WERI-Rb-1 (cell line): ENCODE data around the gene SUSD1.

Experiments used
- DNase-seq: peaks from one replicate; pipeline ENCODE4 v3.0.0-alpha.2; 2020
- H3K27ac ChIP-seq: fragments of 250-450 bp; sonication (Bioruptor Pico); 2 replicates; pipeline ENCODE4 v1.5.1; 2020; ENCODE audit warnings: mild to moderate bottlenecking, moderate library complexity
- H3K27me3 ChIP-seq: fragments of 250-450 bp; sonication (Bioruptor Pico); 2 replicates; pipeline ENCODE4 v1.5.1; 2021; ENCODE audit warnings: mild to moderate bottlenecking, low read depth, moderate library complexity; ENCODE audit not compliant: insufficient read depth, severe bottlenecking
- H3K36me3 ChIP-seq: fragments of 250-450 bp; sonication (Bioruptor Pico); 2 replicates; pipeline ENCODE4 v1.5.1; 2020; ENCODE audit warnings: mild to moderate bottlenecking, moderate library complexity
- H3K4me3 ChIP-seq: 2 replicates; pipeline ENCODE4 v1.5.1; 2011; ENCODE audit warnings: low read depth, mild to moderate bottlenecking, control low read depth, low read length
- H3K9me3 ChIP-seq: fragments of 250-450 bp; sonication (Bioruptor Pico); 2 replicates; pipeline ENCODE4 v1.5.1; 2021; ENCODE audit warnings: mild to moderate bottlenecking, moderate library complexity; ENCODE audit not compliant: severe bottlenecking
- TF ChIP-seq, protein P1 (sequence below): IDR thresholded peaks from 2 replicates; pipeline ENCODE4 v1.5.1; 2011; ENCODE audit warnings: low read depth, mild to moderate bottlenecking, control low read depth, inconsistent platforms, low read length

The SUSD1 gene

DNA sequence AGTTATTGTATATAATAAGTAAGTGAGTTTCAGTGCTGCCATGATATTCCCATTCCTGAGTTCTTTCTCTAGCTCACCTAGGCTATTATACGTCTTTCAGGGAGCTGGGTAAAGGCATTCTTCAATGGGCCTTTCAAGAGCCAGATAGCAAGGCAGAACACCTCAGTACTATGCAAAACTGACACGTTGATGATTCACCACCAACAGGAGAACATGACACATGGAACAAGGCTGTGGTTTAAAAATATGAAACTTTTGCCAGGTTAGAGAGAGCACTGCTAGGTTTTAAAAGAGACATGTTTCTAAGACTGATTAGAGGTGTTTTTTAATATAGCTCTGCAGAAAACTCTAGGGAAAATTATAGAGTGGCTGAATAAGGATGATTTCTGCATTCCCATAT lies 182.6 kb downstream of the SUSD1 start:
- H3K4me3 ChIP-seq = no peak overlapping the region
- H3K27me3 ChIP-seq = no peaks in the 10 kb centered on the region
- no peak overlapping the region for H3K27ac ChIP-seq
- no peaks in the 10 kb centered on the region for H3K36me3 ChIP-seq
- TF ChIP-seq, protein P1, sequence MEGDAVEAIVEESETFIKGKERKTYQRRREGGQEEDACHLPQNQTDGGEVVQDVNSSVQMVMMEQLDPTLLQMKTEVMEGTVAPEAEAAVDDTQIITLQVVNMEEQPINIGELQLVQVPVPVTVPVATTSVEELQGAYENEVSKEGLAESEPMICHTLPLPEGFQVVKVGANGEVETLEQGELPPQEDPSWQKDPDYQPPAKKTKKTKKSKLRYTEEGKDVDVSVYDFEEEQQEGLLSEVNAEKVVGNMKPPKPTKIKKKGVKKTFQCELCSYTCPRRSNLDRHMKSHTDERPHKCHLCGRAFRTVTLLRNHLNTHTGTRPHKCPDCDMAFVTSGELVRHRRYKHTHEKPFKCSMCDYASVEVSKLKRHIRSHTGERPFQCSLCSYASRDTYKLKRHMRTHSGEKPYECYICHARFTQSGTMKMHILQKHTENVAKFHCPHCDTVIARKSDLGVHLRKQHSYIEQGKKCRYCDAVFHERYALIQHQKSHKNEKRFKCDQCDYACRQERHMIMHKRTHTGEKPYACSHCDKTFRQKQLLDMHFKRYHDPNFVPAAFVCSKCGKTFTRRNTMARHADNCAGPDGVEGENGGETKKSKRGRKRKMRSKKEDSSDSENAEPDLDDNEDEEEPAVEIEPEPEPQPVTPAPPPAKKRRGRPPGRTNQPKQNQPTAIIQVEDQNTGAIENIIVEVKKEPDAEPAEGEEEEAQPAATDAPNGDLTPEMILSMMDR = no peak
- DNase-seq = no peak
- peaks cover 2% of the 10 kb centered on the region for H3K9me3 ChIP-seq

DNA sequence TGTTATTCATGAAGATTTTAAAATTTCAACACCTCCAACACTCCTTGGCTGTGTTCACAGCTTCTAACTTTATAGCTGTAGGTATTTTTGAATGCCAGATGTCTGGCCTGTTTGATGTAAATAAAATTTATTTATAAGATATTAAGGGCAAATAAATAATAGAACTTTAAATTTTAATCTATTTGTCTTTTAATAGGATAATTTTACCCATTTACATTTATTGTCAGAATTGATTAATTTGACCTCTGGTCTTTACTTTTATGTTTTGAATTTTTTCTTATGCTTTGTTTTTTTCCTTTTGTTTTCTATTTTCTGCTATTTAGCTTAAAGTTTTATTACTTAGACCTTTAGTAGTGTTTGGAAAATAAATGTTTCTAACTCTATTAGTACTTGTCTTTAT lies 183.9 kb downstream of the SUSD1 start:
- Histone ChIP-seq H3K36me3 (no peaks in the 10 kb centered on the region), H3K4me3 (no peak overlapping the region), H3K9me3 (peaks cover 2% of the 10 kb centered on the region), H3K27ac (no peak overlapping the region), H3K27me3 (no peaks in the 10 kb centered on the region)
- no peak for DNase-seq
- TF ChIP-seq, protein P1 = no peak
